Measurements from ENCODE around the gene TMEFF2. TPM values are rescaled to one million over a fixed set of nuclear protein-coding genes. Genes with fewer than 3 reads are reported as not detected.
A peak's percentile ranks its signal among the peaks of the same experiment; 100 is the strongest.

TMEFF2 gene
- total RNA-seq, 2 donors from 2014 or later, result 3.2 to 55.8 TPM

DNA sequence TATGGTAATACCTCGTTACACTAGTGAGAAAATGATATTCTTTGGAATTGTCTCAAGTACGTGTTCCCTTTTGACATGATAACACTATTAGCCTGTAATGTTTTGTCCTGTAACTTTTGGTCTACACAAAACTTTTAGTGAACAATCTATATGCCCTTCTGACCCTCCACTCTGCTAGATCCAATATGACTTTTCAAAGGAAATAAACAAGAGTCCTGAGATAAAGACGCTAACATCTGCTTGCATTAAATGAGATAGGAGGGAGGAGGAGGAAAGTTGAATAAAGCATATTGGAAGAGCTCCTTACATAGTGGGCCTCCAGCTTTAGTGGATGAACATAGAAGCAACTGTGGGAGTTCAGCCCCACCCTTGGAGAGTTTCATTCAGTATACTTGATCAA is 264.5 kb downstream of the TMEFF2 start:
- no peaks in the 10 kb centered on the region for H3K36me3 ChIP-seq
- no peak for DNase-seq (ENCODE audit: low spot score)
- no peak overlapping the region for H3K4me3 ChIP-seq
- intact Hi-C loops (cut with DNase I), result no loop called here
- no peak overlapping the region for H3K27ac ChIP-seq
- TF ChIP-seq POLR2AphosphoS5 (IDR thresholded peaks at IDR 0.05) (no peak), POLR2A (IDR thresholded peaks at IDR 0.05) (no peak), CTCF (IDR thresholded peaks at IDR 0.05) (no peak)
- no peaks in the 10 kb centered on the region for H3K9me3 ChIP-seq
- no peaks in the 10 kb centered on the region for H3K27me3 ChIP-seq (replicated peaks; ENCODE audit: insufficient read depth)
- H3K4me1 ChIP-seq (replicated peaks), result no peaks in the 10 kb centered on the region
- 72% methylated on average over 3 of the region's 3 CpGs for WGBS

DNA sequence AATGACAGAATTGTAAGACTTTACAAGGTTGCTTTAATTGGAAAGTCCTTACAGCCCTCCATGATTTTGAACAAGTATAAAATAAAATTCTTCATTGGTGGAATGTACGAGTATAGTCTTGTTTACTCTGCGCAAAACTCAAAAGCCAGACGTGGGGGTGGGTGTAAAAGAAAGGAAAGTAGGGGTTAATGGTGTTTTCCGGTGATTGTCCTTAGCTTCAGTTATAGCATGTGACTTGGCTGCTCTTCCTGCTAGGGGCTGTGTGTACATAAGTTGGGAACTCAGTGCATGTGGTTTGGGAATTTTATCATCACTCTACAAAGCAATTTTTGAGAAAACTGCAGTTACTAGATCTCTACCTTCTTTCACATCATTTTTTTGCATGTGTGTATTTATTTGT is 265.4 kb downstream of the TMEFF2 start:
- H3K27ac ChIP-seq, result no peak overlapping the region
- H3K9me3 ChIP-seq, result no peaks in the 10 kb centered on the region
- no peaks in the 10 kb centered on the region for H3K27me3 ChIP-seq (replicated peaks; ENCODE audit: insufficient read depth)
- no peaks in the 10 kb centered on the region for H3K4me1 ChIP-seq (replicated peaks)
- intact Hi-C loops (cut with DNase I), result no loop called here
- DNase-seq (ENCODE audit: low spot score), result no peak
- WGBS, result 45% methylated on average over 4 of the region's 4 CpGs
- H3K4me3 ChIP-seq, result no peak overlapping the region
- TF ChIP-seq CTCF (IDR thresholded peaks at IDR 0.05) (no peak), POLR2AphosphoS5 (IDR thresholded peaks at IDR 0.05) (no peak), POLR2A (IDR thresholded peaks at IDR 0.05) (no peak)
- no peaks in the 10 kb centered on the region for H3K36me3 ChIP-seq

DNA sequence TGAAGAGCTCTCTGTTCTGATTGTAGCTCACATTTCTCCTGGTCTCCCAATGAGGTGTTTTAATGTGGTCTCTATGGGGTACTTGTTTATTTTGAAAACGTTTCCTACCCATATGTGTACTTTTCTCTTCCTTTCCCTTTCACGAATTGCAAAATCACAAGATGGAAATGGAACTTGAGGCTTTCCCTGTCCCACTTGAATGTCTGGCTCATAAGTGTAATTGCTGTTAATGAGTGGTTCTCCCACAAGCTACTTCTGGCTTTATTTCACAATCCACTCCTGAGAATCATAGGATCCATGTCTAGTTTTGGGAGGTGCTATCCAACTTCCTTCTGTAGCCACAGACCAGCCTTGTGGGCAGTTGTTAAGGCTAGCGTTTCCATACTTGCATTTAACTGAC is 266.7 kb downstream of the TMEFF2 start:
- no peak overlapping the region for H3K27ac ChIP-seq
- H3K4me3 ChIP-seq, result no peak overlapping the region
- H3K36me3 ChIP-seq, result no peaks in the 10 kb centered on the region
- TF ChIP-seq POLR2AphosphoS5 (IDR thresholded peaks at IDR 0.05), result no peak
- no peak for TF ChIP-seq CTCF (IDR thresholded peaks at IDR 0.05)
- TF ChIP-seq POLR2A (IDR thresholded peaks at IDR 0.05), result no peak
- intact Hi-C loops (cut with DNase I), result no loop called here
- DNase-seq (ENCODE audit: low spot score), result no peak
- 42% methylated on average over 3 of the region's 3 CpGs for WGBS
- H3K27me3 ChIP-seq (replicated peaks; ENCODE audit: insufficient read depth), result no peaks in the 10 kb centered on the region
- no peaks in the 10 kb centered on the region for H3K4me1 ChIP-seq (replicated peaks)
- no peaks in the 10 kb centered on the region for H3K9me3 ChIP-seq

GRCh38 chr2:191927319-191927867 is 267.3 kb downstream of the TMEFF2 start:
- Histone ChIP-seq H3K4me1 (replicated peaks) (no peaks in the 10 kb centered on the region), H3K27ac (no peak overlapping the region), H3K4me3 (no peak overlapping the region), H3K27me3 (replicated peaks; ENCODE audit: insufficient read depth) (no peaks in the 10 kb centered on the region), H3K9me3 (no peaks in the 10 kb centered on the region), H3K36me3 (no peaks in the 10 kb centered on the region)
- whole genome bisulfite sequencing, result 17% methylated on average over 4 of the region's 4 CpGs
- no peak for TF ChIP-seq CTCF (IDR thresholded peaks at IDR 0.05)
- TF ChIP-seq POLR2AphosphoS5 (IDR thresholded peaks at IDR 0.05), result peak; percentile 18
- intact Hi-C loops (cut with DNase I), result no loop called here
- peak; percentile 34 for DNase-seq (ENCODE audit: low spot score)

DNA sequence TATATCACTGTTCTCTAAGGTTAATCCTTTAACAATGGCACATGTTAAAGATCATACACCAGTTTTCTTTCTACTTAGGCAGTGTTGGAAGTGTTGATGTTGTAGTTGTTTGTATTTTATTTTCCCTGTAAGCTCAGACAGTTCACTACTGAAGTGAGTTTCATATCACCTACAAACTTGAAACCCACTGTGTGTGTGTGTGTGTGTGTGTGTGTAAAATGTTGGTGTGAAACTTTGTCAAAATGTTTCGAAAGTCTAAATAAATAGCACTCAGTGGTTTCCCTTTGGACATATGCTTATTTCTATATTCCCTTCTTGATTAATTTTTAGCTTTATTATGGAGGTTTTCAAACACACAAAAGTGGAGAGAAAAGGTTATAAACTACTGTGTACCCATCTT is 268.1 kb downstream of the TMEFF2 start:
- no peak for TF ChIP-seq POLR2A (IDR thresholded peaks at IDR 0.05)
- no peak for TF ChIP-seq CTCF (IDR thresholded peaks at IDR 0.05)
- no peak for TF ChIP-seq POLR2AphosphoS5 (IDR thresholded peaks at IDR 0.05)
- WGBS, result 100% methylated on average over 1 of the region's 1 CpG
- H3K27me3 ChIP-seq (replicated peaks; ENCODE audit: insufficient read depth), result no peaks in the 10 kb centered on the region
- H3K27ac ChIP-seq, result no peak overlapping the region
- DNase-seq (ENCODE audit: low spot score), result no peak
- intact Hi-C loops (cut with DNase I), result no loop called here
- no peaks in the 10 kb centered on the region for H3K9me3 ChIP-seq
- no peaks in the 10 kb centered on the region for H3K36me3 ChIP-seq
- H3K4me3 ChIP-seq, result no peak overlapping the region
- no peaks in the 10 kb centered on the region for H3K4me1 ChIP-seq (replicated peaks)

All from prostate gland (tissue), 2 donors.